Esophagus muscularis mucosa (tissue), 4 donors: ENCODE data around the gene CAMK2N1. TPM values are rescaled to one million over a fixed set of nuclear protein-coding genes. Genes with fewer than 3 reads are reported as not detected.

Experiments used
- DNase-seq: peaks from one replicate; pipeline ENCODE4 v3.0.0-alpha.2; 2017; ENCODE audit errors: extremely low spot score
- H3K27ac ChIP-seq, 4 donors: fragments of 200-600 bp; sonication (generic); replicated peaks in 1 of 4; 1 replicate in 3 of 4; 2 replicates in 1 of 4; pipeline ENCODE4 v1.5.1; 2016 to 2019; ENCODE audit warnings: mild to moderate bottlenecking in 1 of 4
- H3K27me3 ChIP-seq, 4 donors: fragments of 200-600 bp; sonication (generic); one replicate each; pipeline versions ENCODE4 v1.5.1 to v1.6.0; 2016 to 2019
- H3K36me3 ChIP-seq, 4 donors: fragments of 200-600 bp; sonication (generic); one replicate each; pipeline ENCODE4 v1.5.1; 2016 to 2019
- H3K4me1 ChIP-seq, 4 donors: fragments of 200-600 bp; sonication (generic); one replicate each; pipeline ENCODE4 v1.5.1; 2016 to 2019
- H3K4me3 ChIP-seq, 4 donors: fragments of 200-600 bp; sonication (generic); 1 replicate in 2 of 4; 2 replicates in 2 of 4; pipeline ENCODE4 v1.5.1; 2016 to 2019; ENCODE audit warnings: mild to moderate bottlenecking in 4 of 4, moderate library complexity in 1 of 4
- H3K9me3 ChIP-seq, 4 donors: fragments of 200-600 bp; sonication (generic); 1 replicate in 3 of 4; 2 replicates in 1 of 4; pipeline ENCODE4 v1.5.1; 2016 to 2019
- EP300 ChIP-seq: sonication (generic); formaldehyde crosslinking; IDR thresholded peaks from one replicate; pipeline ENCODE4 v1.6.1; 2017; ENCODE audit warnings: antibody characterized with exemption
- POLR2A ChIP-seq: fragments of 450-650 bp; IDR thresholded peaks from one replicate; pipeline ENCODE4 v1.6.1; 2017; ENCODE audit warnings: antibody characterized with exemption, moderate library complexity, mild to moderate bottlenecking, low read depth
- POLR2AphosphoS5 ChIP-seq, 2 donors: sonication (generic); formaldehyde crosslinking; IDR thresholded peaks; one replicate each; pipeline ENCODE4 v1.6.1; 2017; ENCODE audit warnings: antibody characterized with exemption in 2 of 2
- whole genome bisulfite sequencing: methylation state at CpG from one replicate; pipeline ENCODE4 v1.1.5; 2018; 5-methylcytosine and 5-hydroxymethylcytosine counted together
- intact Hi-C: fragments of 100-400 bp; cut with DNase I; formaldehyde crosslinking; loops from one replicate; pipeline ENCODE4 v1.15.1; 2023
- total RNA-seq, 4 donors: library from RNA; depleted of rRNA; stranded (reverse); fragments of >200 nt; gene quantifications; one replicate each; pipeline versions ENCODE4 v1.1.0 to v1.2.1, GENCODE V29; 2016
- TF ChIP-seq, protein P1 (sequence below), 3 experiments: fragments of 200-600 bp in 2 of 3; fragments of 450-650 bp in 1 of 3; sonication (generic) in 2 of 3; IDR thresholded peaks; one replicate each; pipeline ENCODE4 v1.5.1; 2017 to 2019; ENCODE audit warnings: antibody characterized with exemption in 3 of 3, mild to moderate bottlenecking in 2 of 3, moderate library complexity in 1 of 3

Gene CAMK2N1
- total RNA-seq, 4 donors from 2014 or later = 22.2 to 31.1 (median 25.6) TPM

DNA sequence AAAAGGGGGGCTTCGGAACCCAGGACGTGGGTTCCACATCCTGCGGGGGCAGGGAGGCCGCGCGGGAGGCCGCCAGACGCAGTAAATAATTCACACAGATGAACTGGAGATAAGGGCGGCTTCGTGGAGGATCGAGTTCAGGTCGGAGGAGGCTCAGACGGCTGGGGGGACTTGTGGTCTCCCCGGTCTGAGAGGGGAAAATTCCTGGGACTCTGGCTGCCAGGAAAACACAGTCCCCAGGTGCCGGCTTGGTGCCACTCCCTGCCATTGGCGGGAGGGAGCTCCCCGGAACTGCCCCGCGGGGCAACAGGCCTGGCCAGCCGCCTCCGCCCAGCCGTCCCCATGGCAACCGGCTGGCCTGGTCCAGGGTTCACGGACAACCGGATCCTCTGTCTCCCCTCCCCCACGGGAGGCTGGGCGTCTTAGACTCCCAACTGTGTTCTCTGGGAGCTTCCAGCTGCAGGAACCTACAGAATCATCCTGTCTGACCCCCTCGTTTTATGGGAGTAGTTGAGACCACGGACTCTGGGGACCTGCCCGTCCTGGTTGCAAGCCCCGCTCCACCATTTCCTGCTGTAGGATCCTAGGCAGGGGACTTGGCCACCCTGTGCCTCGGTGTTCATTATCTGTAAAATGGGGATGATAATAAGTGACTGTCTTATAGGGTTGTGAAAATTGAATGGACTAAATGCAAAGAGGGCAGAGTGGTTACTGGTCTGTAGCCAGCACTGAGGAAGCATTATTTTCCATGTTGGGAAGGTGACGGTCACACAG, 9.6 kb downstream of the CAMK2N1 start:
- Histone ChIP-seq H3K27ac (no peak overlapping the region), H3K4me3 (no peak overlapping the region), H3K36me3 (no peaks in the 10 kb centered on the region), H3K4me1 (peaks cover 8 to 31% (median 26%) of the 10 kb centered on the region in 4 donors), H3K27me3 (peaks cover 0 to 53% (median 3%) of the 10 kb centered on the region in 4 donors), H3K9me3 (no peaks in the 10 kb centered on the region)
- intact Hi-C loops = no loop called here
- no peak for DNase-seq
- 23% methylated on average over 28 of the region's 33 CpGs for WGBS
- TF ChIP-seq POLR2A (no peak), POLR2AphosphoS5 (IDR thresholded peaks at IDR 0.05) (no peak), EP300 (no peak)
- TF ChIP-seq, protein P1, sequence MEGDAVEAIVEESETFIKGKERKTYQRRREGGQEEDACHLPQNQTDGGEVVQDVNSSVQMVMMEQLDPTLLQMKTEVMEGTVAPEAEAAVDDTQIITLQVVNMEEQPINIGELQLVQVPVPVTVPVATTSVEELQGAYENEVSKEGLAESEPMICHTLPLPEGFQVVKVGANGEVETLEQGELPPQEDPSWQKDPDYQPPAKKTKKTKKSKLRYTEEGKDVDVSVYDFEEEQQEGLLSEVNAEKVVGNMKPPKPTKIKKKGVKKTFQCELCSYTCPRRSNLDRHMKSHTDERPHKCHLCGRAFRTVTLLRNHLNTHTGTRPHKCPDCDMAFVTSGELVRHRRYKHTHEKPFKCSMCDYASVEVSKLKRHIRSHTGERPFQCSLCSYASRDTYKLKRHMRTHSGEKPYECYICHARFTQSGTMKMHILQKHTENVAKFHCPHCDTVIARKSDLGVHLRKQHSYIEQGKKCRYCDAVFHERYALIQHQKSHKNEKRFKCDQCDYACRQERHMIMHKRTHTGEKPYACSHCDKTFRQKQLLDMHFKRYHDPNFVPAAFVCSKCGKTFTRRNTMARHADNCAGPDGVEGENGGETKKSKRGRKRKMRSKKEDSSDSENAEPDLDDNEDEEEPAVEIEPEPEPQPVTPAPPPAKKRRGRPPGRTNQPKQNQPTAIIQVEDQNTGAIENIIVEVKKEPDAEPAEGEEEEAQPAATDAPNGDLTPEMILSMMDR (IDR thresholded peaks at IDR 0.05) = no peak

DNA sequence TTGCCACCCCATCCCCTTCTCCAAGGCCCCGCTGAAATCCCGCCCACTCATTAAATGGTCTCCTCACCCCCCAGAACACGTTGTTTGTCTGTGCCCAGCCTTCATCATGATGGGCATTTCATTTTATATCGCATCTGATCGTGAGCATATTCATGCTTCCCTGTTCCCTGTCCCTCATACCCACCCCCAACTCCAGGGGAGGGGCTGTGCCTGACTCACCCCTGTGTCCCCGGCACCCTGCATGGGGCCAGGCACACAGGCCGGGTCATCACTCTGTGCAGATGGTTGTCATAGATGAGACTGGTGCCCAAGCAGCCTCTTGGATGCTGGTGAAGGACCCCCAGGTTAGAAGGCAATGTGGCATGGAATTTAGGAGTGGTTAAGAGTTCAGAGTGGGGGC, 11.0 kb downstream of the CAMK2N1 start:
- H3K27ac ChIP-seq = no peak overlapping the region
- H3K9me3 ChIP-seq = no peaks in the 10 kb centered on the region
- intact Hi-C loops = no loop called here
- no peak for DNase-seq
- no peaks in the 10 kb centered on the region for H3K36me3 ChIP-seq
- TF ChIP-seq POLR2A (no peak), EP300 (no peak), POLR2AphosphoS5 (IDR thresholded peaks at IDR 0.05) (no peak)
- TF ChIP-seq, protein P1 (IDR thresholded peaks at IDR 0.05) = no peak
- 73% methylated on average over 7 of the region's 7 CpGs for WGBS
- no peak overlapping the region for H3K4me3 ChIP-seq
- peaks cover 0 to 53% (median 3%) of the 10 kb centered on the region in 4 donors for H3K27me3 ChIP-seq
- H3K4me1 ChIP-seq = peaks cover 8 to 31% (median 24%) of the 10 kb centered on the region in 4 donors

DNA sequence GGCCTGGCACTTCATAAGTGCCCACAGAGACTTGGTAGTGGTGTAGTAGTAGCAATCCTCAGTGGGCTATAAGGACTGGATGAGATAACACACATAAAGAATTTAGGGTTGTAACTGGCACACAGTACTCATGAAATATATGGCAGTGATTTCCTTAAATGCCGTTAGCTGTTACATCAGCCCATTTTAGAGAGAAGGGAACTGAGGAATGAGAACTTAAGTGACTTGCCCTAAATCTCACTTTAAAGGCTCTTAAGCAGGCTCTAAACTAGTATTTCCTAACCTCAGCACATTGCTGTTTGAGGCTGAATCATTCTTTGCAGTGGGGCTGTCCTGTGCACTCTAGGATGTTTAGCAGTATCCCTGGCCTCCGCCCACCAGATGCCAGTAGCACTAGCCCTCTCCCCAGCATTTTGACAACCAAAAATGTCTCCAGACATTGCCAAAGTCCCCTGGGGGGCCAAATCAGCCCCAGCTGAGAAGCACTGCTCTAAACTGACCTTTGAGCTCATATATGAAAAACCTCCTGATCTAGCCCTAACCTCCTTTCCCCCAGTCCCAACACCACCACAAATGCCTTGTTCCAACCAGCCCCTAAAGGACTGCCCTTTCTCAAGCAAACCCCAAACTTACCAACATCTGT, 11.6 kb downstream of the CAMK2N1 start:
- peaks cover 0 to 53% (median 3%) of the 10 kb centered on the region in 4 donors for H3K27me3 ChIP-seq
- intact Hi-C loops = no loop called here
- H3K4me3 ChIP-seq = no peak overlapping the region
- WGBS = 100% methylated on average over 2 of the region's 2 CpGs
- DNase-seq = no peak
- TF ChIP-seq POLR2A = no peak
- TF ChIP-seq POLR2AphosphoS5 (IDR thresholded peaks at IDR 0.05) = no peak
- no peak for TF ChIP-seq EP300
- TF ChIP-seq, protein P1 (IDR thresholded peaks at IDR 0.05) = no peak
- H3K9me3 ChIP-seq = no peaks in the 10 kb centered on the region
- peaks cover 8 to 31% (median 24%) of the 10 kb centered on the region in 4 donors for H3K4me1 ChIP-seq
- H3K36me3 ChIP-seq = no peaks in the 10 kb centered on the region
- no peak overlapping the region for H3K27ac ChIP-seq

DNA sequence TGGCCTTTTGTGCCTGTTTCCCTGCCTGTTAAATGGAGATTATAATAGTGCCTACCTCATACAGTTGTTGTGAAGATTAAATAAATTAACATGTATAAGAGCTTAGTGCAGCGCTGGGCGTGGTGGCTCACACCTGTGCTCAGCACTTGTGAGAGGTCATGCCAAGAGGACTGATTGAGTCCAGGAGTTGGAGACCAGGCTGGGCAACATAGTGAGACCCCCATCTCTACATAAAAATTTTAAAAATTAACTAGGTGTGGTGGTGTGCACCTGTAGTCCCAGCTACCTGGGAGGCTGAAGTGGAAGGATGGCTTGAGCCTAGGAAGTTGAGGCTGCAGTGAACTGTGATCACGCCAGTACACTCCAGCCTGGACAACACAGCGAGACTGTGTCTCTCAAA, 12.1 kb downstream of the CAMK2N1 start:
- no peak for DNase-seq
- Histone ChIP-seq H3K27me3 (peaks cover 0 to 53% (median 3%) of the 10 kb centered on the region in 4 donors), H3K4me1 (peaks cover 8 to 31% (median 24%) of the 10 kb centered on the region in 4 donors), H3K4me3 (no peak overlapping the region), H3K9me3 (no peaks in the 10 kb centered on the region), H3K27ac (no peak overlapping the region), H3K36me3 (no peaks in the 10 kb centered on the region)
- whole genome bisulfite sequencing = 94% methylated on average over 4 of the region's 4 CpGs
- TF ChIP-seq POLR2A = no peak
- TF ChIP-seq, protein P1 (IDR thresholded peaks at IDR 0.05) = no peak
- no peak for TF ChIP-seq POLR2AphosphoS5 (IDR thresholded peaks at IDR 0.05)
- TF ChIP-seq EP300 = no peak
- intact Hi-C loops = no loop called here
